ENCODE results near the gene TEX35. TPM values are rescaled to one million over a fixed set of nuclear protein-coding genes. Genes with fewer than 3 reads are reported as not detected.

The TEX35 gene
- total RNA-seq, 4 donors from 2014 or later = 0.60 to 1.0 (median 1.0) TPM; not detected in 1

- no peak overlapping the region for H3K4me3 ChIP-seq
- no peaks in the 10 kb centered on the region for H3K36me3 ChIP-seq
- H3K9me3 ChIP-seq = no peaks in the 10 kb centered on the region
- TF ChIP-seq POLR2A (IDR thresholded peaks at IDR 0.05) (no peak), EP300 (IDR thresholded peaks at IDR 0.05) (no peak), CTCF (IDR thresholded peaks at IDR 0.05) (no peak), POLR2AphosphoS5 (IDR thresholded peaks at IDR 0.05) (no peak)
- no peak for DNase-seq (ENCODE audit: low spot score in 2 of 2)
- no peaks in the 10 kb centered on the region for H3K4me1 ChIP-seq
- no peak overlapping the region for H3K27ac ChIP-seq
- WGBS = 89% methylated on average over 4 of the region's 4 CpGs
- H3K27me3 ChIP-seq = no peaks in the 10 kb centered on the region
Observed at GRCh38 chr1:178571807-178572206, 58.9 kb downstream of the TEX35 start.

Other genes with a start within 250 kb of the TEX35 start
- not detected for gene CLEC20A, start 16.1 kb upstream of the TEX35 start, total RNA-seq
- gene RALGPS2, start 212.1 kb downstream of the TEX35 start, total RNA-seq = 10 to 100 TPM; 16.3 to 47.4 (median 27.8) TPM

All from suprapubic skin (tissue), 4 donors.